Lower leg skin (tissue), 4 donors: ENCODE measurements around the gene ATP5F1D. TPM values are rescaled to one million over a fixed set of nuclear protein-coding genes. Genes with fewer than 3 reads are reported as not detected.

ENCODE experiments used
- DNase-seq, 2 donors: peaks; one replicate each; pipeline ENCODE4 v3.0.0-alpha.2; 2019; ENCODE audit warnings: low spot score in 2 of 2
- H3K4me3 ChIP-seq: fragments of 200-600 bp; sonication (generic); 2 replicates; pipeline ENCODE4 v1.5.1; 2017; ENCODE audit warnings: mild to moderate bottlenecking, low read depth; ENCODE audit not compliant: poor library complexity, severe bottlenecking
- CTCF ChIP-seq, 3 donors: fragments of 450-650 bp; IDR thresholded peaks; one replicate each; pipeline ENCODE4 v1.5.1; 2016; ENCODE audit warnings: antibody characterized with exemption in 3 of 3, mild to moderate bottlenecking in 3 of 3, moderate library complexity in 2 of 3
- POLR2A ChIP-seq, 2 donors: fragments of 450-650 bp; IDR thresholded peaks; one replicate each; pipeline ENCODE4 v1.6.1; 2016 to 2017; ENCODE audit warnings: antibody characterized with exemption in 2 of 2, mild to moderate bottlenecking in 1 of 2, moderate library complexity in 1 of 2
- WGBS, 2 donors: methylation state at CpG; one replicate each; pipeline ENCODE4 v1.1.5; 2018; 5-methylcytosine and 5-hydroxymethylcytosine counted together
- intact Hi-C: fragments of 100-400 bp; cut with DNase I; formaldehyde crosslinking; loops from one replicate; pipeline ENCODE4 v1.15.0; 2023; ENCODE audit warnings: low total_unique reads
- total RNA-seq, 4 donors: library from RNA; depleted of rRNA; stranded (reverse); fragments of >200 nt; gene quantifications; one replicate each; pipeline ENCODE4 v1.1.0, GENCODE V29; 2016

The ATP5F1D gene
- total RNA-seq, 4 donors from 2014 or later, result 121 to 198 (median 146) TPM

DNA sequence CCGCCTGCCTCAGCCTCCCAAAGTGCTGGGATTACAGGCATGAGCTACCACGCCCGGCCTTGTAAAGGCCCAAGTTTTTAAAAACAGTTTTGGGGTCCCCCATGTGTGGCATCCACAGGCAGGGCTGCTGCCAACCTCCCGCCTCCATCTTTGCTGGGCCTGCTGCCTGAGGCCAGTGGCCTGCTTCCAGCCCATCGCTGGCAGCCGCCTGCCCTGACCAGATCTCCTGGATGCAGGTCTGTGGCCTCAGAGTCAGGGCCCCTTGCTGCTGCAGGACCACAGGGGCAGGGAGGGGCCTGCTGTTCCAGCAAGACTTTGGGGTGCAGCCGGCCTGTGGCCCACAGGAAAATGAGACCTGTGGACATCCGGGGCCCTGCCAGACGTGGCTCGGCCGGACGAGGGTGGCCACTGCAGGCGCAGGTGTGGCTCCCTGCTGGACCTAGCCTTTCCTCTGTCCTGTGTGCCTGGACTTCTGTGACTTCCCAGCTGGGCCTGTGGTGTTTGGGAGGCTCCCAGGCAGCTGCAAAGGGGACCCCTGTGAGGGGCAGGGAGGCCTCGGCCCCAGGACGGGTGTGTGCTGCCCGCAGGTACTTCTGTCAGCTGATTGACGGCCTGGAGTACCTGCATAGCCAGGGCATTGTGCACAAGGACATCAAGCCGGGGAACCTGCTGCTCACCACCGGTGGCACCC lies 21.6 kb upstream of the ATP5F1D start:
- H3K4me3 ChIP-seq, result no peak overlapping the region
- TF ChIP-seq CTCF (IDR thresholded peaks at IDR 0.05), result no peak
- TF ChIP-seq POLR2A (IDR thresholded peaks at IDR 0.05), result no peak

GRCh38 chr19:1220477-1220930 lies 21.0 kb upstream of the ATP5F1D start:
- intact Hi-C loops, result no loop called here
- TF ChIP-seq CTCF (IDR thresholded peaks at IDR 0.05), result no peak
- no peak for TF ChIP-seq POLR2A (IDR thresholded peaks at IDR 0.05)
- H3K4me3 ChIP-seq, result no peak overlapping the region
- WGBS, 2 donors, result 84 to 86% methylated on average over 18 to 33 of the region's 33 CpGs
- DNase-seq, result no peak

More for the DNA sequence above, 21.6 kb upstream of the ATP5F1D start:
- DNase-seq, result no peak
- 92 to 94% methylated on average over 13 to 19 of the region's 19 CpGs for WGBS, 2 donors
- intact Hi-C loops, result no loop called here

DNA sequence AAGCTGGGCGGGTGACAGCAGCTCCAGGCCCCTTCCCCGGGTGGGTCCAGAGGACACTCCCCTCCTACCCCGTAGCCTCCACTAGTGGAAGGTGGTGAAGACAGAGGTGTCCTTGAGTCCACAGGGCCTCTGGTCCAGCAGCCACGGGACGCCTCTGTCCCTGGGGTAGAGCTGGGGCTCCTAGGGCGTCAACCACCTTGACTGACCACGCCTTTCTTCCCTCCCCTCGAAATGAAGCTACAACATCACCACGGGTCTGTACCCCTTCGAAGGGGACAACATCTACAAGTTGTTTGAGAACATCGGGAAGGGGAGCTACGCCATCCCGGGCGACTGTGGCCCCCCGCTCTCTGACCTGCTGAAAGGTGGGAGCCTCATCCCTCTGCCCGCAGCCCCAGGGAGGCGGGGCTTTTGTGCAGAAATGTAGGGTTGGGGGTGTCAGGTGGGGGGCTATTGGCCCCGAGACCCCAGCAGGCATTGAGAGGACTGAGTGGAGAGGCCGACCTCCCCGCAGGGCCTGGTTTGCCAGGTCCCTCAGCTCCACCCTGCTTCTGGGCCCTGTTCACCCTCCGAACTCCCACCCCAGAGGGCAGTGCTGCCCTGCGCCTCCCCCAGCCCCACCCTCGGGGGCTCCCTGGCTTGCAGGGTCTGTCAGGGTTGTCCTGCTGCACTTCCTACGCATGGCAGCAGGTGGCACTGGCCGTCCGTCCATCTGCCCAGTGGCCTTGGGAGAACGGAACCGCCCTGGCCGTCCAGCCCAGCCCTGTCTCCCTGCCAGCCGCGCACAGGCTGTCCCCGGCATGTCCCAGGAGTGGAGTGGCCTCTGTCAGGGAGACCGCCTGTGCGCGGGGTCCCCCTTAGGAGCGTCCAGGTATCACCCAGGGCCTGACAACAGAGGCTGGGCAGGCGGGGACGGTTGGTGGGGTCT lies 20.3 kb upstream of the ATP5F1D start:
- 79 to 90% methylated on average over 22 to 23 of the region's 38 CpGs for WGBS, 2 donors
- intact Hi-C loops, result no loop called here
- DNase-seq, result no peak
- TF ChIP-seq CTCF (IDR thresholded peaks at IDR 0.05), result no peak
- TF ChIP-seq POLR2A (IDR thresholded peaks at IDR 0.05), result no peak
- no peak overlapping the region for H3K4me3 ChIP-seq

DNA sequence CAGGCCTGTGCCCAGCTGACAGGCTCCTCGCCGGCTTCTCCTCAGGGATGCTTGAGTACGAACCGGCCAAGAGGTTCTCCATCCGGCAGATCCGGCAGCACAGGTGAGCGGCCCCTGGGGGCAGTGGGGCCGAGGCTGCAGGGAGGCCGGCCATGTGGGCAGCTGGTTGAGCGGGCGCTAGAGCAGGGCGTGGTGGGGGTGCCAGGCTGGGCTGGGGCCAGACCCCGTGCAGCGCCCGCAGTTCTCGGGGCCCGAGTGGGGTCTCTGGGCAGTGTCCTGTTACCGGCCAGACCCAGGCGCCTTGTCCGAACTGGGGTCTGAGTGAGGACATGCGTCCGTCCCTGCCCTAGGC lies 19.7 kb upstream of the ATP5F1D start:
- no peak for TF ChIP-seq POLR2A (IDR thresholded peaks at IDR 0.05)
- no peak for TF ChIP-seq CTCF (IDR thresholded peaks at IDR 0.05)
- no peak for DNase-seq
- H3K4me3 ChIP-seq, result no peak overlapping the region
- intact Hi-C loops, result no loop called here
- WGBS, 2 donors, result 90 to 91% methylated on average over 12 to 22 of the region's 22 CpGs

DNA sequence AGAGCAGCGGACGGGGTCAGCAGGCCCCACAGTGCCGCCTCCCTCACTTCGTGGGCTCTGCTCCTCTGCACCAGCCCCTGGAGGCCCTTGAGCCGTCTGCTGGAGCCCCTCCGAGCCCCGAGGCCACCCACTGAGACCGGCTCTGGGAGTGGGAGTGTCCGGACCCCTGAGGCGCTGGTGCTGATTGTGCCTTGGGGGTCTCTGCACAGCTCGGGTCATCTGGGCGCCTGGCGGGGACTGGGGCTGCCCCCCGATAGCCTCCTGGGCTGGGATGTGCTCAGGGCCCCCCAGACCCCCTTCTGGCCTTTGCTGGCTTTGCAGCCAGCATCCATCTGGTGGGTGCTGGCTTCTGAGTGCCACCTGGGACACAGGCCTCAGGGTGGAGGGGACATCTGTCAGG lies 19.2 kb upstream of the ATP5F1D start:
- intact Hi-C loops, result no loop called here
- DNase-seq, result no peak

More for the DNA sequence above, 19.2 kb upstream of the ATP5F1D start:
- no peak overlapping the region for H3K4me3 ChIP-seq
- TF ChIP-seq CTCF (IDR thresholded peaks at IDR 0.05), result no peak
- no peak for TF ChIP-seq POLR2A (IDR thresholded peaks at IDR 0.05)
- WGBS, 2 donors, result 94 to 100% methylated on average over 3 to 9 of the region's 14 CpGs
